ENCODE data around the gene IL31RA.

IL31RA gene

DNA sequence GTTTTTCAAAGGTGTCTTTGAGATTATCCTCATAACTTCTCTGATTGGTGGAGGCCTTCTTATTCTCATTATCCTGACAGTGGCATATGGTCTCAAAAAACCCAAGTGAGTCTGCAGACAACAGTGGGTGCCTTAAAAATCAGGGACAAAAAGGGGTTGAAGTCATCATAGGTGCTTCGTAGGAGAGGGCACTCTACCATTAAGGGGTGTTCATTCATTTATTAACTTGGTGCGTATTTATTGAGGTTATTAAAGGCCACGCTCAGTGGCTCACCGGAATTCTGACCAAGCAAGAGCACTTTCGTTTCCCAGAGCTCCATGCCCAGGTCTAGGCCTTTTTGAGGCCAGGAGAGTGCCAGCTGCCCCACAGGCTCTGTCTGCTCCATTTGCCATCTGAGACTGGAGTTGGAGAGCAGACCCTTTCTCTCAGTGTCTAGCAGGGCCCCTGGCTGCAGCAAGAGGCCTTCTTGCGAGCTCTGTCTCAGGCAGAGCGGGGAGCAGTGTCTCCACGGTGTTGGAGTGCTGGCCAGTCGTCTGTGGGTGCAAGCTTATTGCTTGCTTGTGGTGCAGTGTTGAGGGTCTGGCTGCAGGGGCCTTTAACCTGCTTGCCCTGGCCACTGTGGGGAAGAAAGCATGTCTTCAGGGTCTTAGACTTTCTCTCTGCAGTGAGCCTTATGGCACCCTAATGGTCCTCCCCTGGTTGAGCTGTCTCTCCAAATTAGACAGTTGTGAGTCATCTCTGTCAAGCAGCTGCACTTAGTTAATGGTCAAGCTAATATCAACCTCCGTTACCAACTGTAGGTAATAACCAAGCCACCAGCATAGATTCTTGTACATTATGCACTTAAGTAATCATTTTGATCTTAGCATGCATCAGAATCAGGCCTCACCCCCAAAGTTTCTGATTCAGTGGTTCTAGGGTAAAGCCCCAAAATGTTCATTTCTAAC lies 62.6 kb downstream of the IL31RA start:
- H3K4me3 ChIP-seq (ENCODE audit: control insufficient read depth, low read depth, low read length): no peak overlapping the region
- TF ChIP-seq, protein P1, sequence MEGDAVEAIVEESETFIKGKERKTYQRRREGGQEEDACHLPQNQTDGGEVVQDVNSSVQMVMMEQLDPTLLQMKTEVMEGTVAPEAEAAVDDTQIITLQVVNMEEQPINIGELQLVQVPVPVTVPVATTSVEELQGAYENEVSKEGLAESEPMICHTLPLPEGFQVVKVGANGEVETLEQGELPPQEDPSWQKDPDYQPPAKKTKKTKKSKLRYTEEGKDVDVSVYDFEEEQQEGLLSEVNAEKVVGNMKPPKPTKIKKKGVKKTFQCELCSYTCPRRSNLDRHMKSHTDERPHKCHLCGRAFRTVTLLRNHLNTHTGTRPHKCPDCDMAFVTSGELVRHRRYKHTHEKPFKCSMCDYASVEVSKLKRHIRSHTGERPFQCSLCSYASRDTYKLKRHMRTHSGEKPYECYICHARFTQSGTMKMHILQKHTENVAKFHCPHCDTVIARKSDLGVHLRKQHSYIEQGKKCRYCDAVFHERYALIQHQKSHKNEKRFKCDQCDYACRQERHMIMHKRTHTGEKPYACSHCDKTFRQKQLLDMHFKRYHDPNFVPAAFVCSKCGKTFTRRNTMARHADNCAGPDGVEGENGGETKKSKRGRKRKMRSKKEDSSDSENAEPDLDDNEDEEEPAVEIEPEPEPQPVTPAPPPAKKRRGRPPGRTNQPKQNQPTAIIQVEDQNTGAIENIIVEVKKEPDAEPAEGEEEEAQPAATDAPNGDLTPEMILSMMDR (IDR thresholded peaks at IDR 0.05; ENCODE audit: control insufficient read depth, insufficient read depth, low read depth, low read length, missing control alignments): no peak
- no peak for DNase-seq (ENCODE audit: low read depth)

GRCh38 chr5:55914971-55915370 lies 63.8 kb downstream of the IL31RA start:
- DNase-seq (ENCODE audit: low read depth): no peak
- no peak overlapping the region for H3K4me3 ChIP-seq (ENCODE audit: control insufficient read depth, low read depth, low read length)
- TF ChIP-seq, protein P1 (IDR thresholded peaks at IDR 0.05; ENCODE audit: control insufficient read depth, insufficient read depth, low read depth, low read length, missing control alignments): no peak

DNA sequence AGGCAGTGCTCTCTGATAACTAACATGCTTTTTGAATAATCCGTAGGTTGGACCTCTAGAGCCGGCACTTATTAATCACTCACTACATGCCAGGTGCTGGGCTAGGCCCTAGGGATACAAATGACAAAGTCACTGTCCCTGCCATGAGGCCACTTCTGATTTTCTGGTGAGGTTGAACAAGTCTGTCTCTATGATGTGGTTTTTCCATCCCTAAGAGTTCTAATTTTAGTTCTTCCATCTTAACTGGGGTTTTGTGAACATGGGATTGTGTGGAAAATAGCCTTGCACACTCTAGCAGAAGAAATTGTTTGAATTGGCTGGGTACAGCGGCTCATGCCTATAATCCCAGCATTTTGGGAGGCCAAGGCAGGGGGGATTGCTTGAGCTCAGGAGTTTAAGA lies 64.6 kb downstream of the IL31RA start:
- TF ChIP-seq, protein P1 (IDR thresholded peaks at IDR 0.05; ENCODE audit: control insufficient read depth, insufficient read depth, low read depth, low read length, missing control alignments): no peak
- DNase-seq (ENCODE audit: low read depth): no peak
- no peak overlapping the region for H3K4me3 ChIP-seq (ENCODE audit: control insufficient read depth, low read depth, low read length)

DNA sequence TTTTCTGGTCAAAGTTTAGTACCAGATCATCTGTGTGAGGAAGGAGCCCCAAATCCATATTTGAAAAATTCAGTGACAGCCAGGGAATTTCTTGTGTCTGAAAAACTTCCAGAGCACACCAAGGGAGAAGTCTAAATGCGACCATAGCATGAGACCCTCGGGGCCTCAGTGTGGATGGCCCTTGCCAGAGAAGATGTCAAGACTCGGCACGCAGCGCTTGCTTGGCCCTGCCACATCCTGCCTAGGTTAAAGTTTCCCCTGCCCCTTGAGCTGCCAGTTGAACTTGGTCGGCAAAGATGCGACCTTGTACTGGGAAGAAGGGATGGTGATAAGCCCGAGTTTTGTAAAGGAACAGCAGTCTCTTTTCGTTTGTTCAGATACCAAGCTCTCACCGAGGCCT lies 65.8 kb downstream of the IL31RA start:
- TF ChIP-seq, protein P1 (IDR thresholded peaks at IDR 0.05; ENCODE audit: control insufficient read depth, insufficient read depth, low read depth, low read length, missing control alignments): no peak
- DNase-seq (ENCODE audit: low read depth): no peak
- H3K4me3 ChIP-seq (ENCODE audit: control insufficient read depth, low read depth, low read length): no peak overlapping the region

DNA sequence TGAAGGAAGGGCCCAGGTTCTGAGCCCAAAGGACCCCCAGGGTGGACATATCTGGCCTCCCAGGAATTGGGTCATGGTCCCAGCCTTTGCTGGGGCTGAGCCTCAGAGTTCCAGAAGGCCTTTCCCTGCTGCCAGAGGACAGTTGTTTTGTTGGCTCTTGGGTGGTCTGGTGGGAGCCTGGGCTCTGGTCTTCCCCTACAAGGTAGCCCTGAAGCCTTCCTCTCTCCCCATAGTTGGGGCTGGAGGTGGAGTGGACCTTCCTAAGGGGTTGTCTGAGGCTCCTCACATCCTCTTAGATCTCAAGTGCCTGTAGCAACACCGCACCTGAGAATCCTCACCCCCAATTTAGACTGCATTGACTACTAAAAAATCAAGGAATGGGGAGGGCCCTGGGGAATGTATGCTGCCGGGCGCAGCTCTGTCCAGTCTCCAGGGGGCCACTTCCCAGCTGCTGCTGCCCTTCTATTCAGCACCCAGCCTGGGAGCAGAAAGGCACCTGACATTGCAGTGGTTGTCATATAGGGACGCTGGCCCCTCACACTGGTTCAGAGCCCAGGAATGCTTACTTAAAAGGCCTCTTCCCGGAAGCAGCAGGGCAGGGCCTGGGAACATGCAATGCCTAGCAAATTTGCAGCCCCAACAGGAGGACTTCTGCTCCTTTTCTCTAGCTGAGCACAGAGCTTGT lies 66.4 kb downstream of the IL31RA start:
- H3K4me3 ChIP-seq (ENCODE audit: control insufficient read depth, low read depth, low read length): no peak overlapping the region
- TF ChIP-seq, protein P1 (IDR thresholded peaks at IDR 0.05; ENCODE audit: control insufficient read depth, insufficient read depth, low read depth, low read length, missing control alignments): no peak
- DNase-seq (ENCODE audit: low read depth): no peak

DNA sequence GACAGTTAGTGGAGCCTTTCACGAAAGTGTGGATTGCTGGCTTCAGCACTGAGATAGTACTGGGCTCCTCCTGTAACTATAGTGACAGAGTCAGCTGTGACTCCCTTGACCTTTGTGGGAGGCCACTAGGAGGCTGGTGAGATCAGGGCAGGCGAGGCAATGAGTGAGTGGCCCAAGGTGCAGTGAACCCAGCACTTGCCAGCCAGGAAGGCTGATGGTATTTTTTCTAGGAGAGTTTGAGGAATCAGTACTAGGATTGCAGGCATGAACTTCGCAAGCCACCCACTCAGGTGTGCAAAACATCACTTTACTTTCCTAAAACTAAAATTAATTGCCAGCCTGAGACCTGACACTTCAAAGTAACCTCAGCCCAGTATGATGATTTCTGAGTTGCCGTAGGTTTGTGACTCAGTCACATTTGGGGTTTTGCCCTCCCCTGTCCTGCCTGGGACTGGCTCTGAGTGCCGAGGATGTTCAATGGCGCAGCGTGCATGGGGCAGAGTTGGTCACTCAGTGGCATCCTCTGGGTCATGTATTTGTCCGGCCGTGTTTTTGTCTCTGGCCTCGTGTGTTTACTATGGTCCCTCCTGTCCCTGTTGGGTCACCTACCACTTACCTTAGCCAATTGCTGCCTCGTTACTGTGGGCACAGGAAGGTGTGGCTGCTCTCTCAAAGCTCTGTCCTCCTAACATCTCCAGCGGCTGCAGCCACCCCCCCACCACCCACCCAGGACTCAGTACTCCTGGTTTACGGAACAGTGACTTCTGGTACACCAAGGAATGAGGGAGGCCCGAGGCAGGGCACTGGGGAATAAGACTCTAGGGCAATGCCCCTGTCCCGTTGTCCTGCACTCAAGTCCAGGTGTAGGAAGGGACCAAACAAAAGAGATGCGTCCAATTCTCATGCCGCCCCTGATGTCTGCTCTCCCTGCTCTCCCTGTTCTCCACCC lies 67.2 kb downstream of the IL31RA start:
- H3K4me3 ChIP-seq (ENCODE audit: control insufficient read depth, low read depth, low read length): no peak overlapping the region
- TF ChIP-seq, protein P1 (IDR thresholded peaks at IDR 0.05; ENCODE audit: control insufficient read depth, insufficient read depth, low read depth, low read length, missing control alignments): no peak
- DNase-seq (ENCODE audit: low read depth): no peak

Measured in AG09309 (cell line).